Measurements from ENCODE around the gene ACTA1. TPM values are rescaled to one million over a fixed set of nuclear protein-coding genes. Genes with fewer than 3 reads are reported as not detected.

Gene ACTA1
- total and polyA plus RNA-seq, 4 donors: 0.06 to 0.33 (median 0.08) TPM; not detected in 1

GRCh38 chr1:229437443-229437842, 3.5 kb upstream of the ACTA1 start:
- 98% methylated on average over 2 of the region's 2 CpGs for WGBS
- no peak overlapping the region for H3K27ac ChIP-seq (ENCODE audit: low read depth in 1 of 2, low read length in 2 of 2)
- no peak for TF ChIP-seq ZBTB33 (IDR thresholded peaks at IDR 0.05)
- no peak for TF ChIP-seq HNF4G (IDR thresholded peaks at IDR 0.05)
- TF ChIP-seq RXRA (IDR thresholded peaks at IDR 0.05): no peak
- TF ChIP-seq YY1 (IDR thresholded peaks at IDR 0.05): no peak
- TF ChIP-seq ATF3 (IDR thresholded peaks at IDR 0.05): no peak
- TF ChIP-seq MAX (IDR thresholded peaks at IDR 0.05): no peak
- no peak for TF ChIP-seq JUND (IDR thresholded peaks at IDR 0.05)
- TF ChIP-seq FOXA1 (IDR thresholded peaks at IDR 0.05): no peak
- no peak for TF ChIP-seq NR2F2 (IDR thresholded peaks at IDR 0.05)
- no peak for TF ChIP-seq RAD21 (IDR thresholded peaks at IDR 0.05)
- TF ChIP-seq REST (IDR thresholded peaks at IDR 0.05): no peak
- TF ChIP-seq CTCF (IDR thresholded peaks at IDR 0.05; ENCODE audit: low read depth, low read length, missing input control): no peak
- TF ChIP-seq GABPA (IDR thresholded peaks at IDR 0.05 in 1 of 2, conservative IDR thresholded peaks at IDR 0.05 in 1 of 2): no peak
- no peak for TF ChIP-seq SP1 (IDR thresholded peaks at IDR 0.05)
- TF ChIP-seq EGR1 (IDR thresholded peaks at IDR 0.05; ENCODE audit: low read depth in 2 of 2): no peak
- TF ChIP-seq HNF4A (conservative IDR thresholded peaks at IDR 0.05): no peak
- no peak for TF ChIP-seq TAF1 (conservative IDR thresholded peaks at IDR 0.05)
- no peak for TF ChIP-seq FOXA2 (IDR thresholded peaks at IDR 0.05)

More at GRCh38 chr1:229437443-229437842, 3.5 kb upstream of the ACTA1 start:
- Histone ChIP-seq H3K9me3 (ENCODE audit: control insufficient read depth in 4 of 4, low read length in 3 of 4) (no peaks in the 10 kb centered on the region), H3K27me3 (ENCODE audit: control insufficient read depth in 4 of 4, insufficient read depth in 4 of 4, low read length in 3 of 4) (peaks cover 3 to 11% (median 8%) of the 10 kb centered on the region in 4 donors), H3K4me3 (ENCODE audit: low read depth in 1 of 3, low read length in 3 of 3) (no peak overlapping the region), H3K4me1 (ENCODE audit: control insufficient read depth in 4 of 4, insufficient read depth in 4 of 4, low read length in 3 of 4) (peaks cover 2 to 8% (median 2%) of the 10 kb centered on the region in 4 donors), H3K36me3 (ENCODE audit: control insufficient read depth in 4 of 4, insufficient read depth in 3 of 4, low read depth in 1 of 4, low read length in 3 of 4) (peaks cover 6 to 15% (median 11%) of the 10 kb centered on the region in 4 donors), H3K9ac (ENCODE audit: low read depth in 1 of 2, low read length in 2 of 2) (no peak overlapping the region)
- DNase-seq (ENCODE audit: low spot score): no peak
